NCI-H2107 treated with DMSO at 0.1 percent for 48 hours (cell line): ENCODE data around the gene MXRA8.
"Not testable (repeated sequence)": the region's sequence is repeated elsewhere in the genome, so short reads cannot be mapped to it uniquely, and the experiment has no call there.

Source experiments
- DNase-seq: peaks from one replicate; lab custom pipeline; 2025; ENCODE audit not compliant: unreplicated experiment; lab: John Stamatoyannopoulos, UW

The MXRA8 gene

DNA sequence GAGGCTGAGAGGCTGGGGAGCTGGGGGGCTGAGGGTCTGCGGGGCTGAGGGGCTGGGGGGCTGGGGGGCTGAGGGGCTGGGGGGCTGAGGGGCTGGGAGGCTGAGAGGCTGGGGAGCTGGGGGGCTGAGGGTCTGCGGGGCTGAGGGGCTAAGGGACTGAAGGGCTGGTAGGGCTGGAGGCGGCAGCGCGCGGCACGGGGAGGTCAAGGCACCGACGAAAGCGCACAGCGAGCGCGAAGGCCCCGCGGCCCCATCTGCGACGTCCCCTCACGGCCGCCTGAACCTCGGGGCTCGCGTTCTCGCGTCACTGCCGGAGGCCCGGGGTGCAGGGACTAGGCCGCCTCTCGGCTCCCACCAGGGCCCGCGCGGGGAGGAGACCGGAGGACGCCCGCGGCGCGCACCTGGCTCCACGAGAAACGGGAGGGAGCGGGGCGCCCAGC lies 34.3 kb downstream of the MXRA8 start:
- DNase-seq, result no peak

DNA sequence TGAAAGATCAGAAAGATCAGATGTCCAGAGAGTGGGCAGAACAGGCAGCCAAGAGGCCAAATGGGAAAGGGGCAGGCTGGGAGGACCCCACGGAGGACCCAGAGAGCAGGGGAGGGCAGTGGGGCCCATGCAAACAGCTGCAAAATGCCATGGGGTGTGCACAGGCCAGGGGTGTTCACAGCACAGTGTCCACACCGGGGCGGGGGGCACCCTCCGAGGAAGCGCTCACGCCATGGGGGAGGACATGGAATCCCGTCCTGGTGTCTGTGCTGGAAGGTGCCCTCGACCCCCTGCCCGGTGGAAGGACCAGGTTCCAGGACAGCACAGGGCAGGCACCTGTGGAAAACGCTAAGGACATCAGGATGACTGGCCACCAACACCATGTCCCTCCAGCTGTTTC lies 35.4 kb downstream of the MXRA8 start:
- DNase-seq, result no peak

DNA sequence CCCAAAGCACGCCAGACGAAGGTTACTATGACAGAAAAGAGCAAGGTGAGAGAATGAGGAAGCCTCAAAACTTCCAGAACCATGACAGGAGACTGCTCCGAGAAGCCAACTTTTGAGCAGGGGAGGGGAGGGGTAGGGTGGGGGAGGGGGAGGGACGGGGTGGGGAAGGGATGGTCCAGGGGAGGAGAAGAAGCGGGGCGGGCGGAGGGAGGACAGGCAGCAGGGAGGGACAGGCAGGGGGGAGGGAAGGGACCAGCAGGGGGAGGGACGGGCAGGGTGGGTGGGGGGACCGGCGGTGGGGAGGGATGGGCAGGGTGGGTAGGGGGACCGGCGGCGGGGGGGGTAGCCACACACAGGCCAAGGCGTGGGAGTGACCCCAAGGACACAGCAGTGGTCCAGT lies 35.9 kb downstream of the MXRA8 start:
- DNase-seq, result no peak

DNA sequence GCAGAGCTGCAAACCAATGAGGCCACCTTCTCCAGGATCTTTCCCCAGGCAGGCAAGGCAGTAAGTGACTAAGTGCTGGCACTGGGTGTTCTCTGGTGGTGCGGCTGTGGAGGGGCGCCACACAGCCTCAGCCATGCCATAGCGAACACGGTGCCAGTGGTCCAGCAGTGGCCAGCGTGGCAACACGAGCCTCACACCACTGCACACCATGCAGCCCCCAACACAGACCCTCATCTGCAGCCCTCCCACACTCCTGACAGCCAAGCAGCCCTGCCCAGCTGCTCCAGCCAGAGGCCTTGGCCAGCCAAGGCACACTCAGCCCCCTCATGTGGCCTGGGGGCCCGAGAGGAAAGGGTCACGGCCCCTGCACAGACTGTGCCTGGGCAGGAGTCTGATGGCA lies 36.9 kb downstream of the MXRA8 start:
- no peak for DNase-seq

DNA sequence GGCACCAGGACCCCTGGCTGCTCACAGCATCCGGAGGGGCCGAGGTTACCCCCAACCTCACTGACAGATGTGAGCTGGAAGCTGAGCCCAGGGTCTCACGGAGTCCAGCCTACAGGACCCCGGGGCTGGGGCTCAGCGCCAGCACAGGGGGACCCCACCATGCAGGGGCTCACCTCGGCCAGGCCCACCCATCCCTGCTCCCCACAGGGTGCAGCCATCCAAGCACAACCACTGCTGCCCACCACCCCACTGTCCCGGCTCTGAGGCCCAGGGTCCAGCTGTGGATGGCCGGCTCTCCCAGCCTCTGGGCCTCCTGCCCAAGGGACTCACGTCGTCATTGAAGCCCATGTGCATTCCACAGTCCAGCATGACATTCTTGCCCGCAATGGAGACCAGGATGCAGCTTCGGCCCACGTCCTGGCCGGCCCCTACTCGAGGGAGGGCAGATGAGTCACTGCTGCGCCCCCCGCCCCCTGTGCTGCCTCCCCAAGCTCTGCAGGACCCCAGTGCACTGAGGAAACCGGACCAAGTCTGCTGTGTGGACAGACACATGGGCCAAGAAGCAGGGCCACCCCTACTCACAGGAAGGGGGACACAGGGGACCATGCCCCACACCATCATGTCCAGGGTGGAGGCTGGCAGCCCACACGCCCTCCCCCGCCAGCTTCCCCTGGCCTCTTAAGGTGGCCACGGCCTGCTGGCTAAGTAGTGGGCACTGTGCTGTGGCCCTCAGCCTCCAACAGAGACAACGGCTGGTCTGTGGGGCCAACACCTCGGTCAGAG lies 37.5 kb downstream of the MXRA8 start:
- DNase-seq, result no peak

DNA sequence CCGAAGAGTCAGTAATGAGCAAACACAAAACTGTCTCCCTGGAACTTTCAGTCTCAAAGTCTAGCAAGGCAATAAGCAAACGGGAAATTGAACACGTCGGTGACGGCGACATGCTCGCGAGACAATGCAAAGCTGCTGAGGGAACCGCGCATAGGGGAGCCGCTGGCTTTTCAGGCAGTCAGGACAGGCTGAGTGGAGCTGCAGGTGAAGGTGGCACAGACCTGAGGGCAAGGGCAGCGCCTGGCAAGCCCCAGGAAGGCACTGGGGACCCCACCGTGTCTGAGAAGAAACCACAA lies 38.8 kb downstream of the MXRA8 start:
- no peak for DNase-seq

DNA sequence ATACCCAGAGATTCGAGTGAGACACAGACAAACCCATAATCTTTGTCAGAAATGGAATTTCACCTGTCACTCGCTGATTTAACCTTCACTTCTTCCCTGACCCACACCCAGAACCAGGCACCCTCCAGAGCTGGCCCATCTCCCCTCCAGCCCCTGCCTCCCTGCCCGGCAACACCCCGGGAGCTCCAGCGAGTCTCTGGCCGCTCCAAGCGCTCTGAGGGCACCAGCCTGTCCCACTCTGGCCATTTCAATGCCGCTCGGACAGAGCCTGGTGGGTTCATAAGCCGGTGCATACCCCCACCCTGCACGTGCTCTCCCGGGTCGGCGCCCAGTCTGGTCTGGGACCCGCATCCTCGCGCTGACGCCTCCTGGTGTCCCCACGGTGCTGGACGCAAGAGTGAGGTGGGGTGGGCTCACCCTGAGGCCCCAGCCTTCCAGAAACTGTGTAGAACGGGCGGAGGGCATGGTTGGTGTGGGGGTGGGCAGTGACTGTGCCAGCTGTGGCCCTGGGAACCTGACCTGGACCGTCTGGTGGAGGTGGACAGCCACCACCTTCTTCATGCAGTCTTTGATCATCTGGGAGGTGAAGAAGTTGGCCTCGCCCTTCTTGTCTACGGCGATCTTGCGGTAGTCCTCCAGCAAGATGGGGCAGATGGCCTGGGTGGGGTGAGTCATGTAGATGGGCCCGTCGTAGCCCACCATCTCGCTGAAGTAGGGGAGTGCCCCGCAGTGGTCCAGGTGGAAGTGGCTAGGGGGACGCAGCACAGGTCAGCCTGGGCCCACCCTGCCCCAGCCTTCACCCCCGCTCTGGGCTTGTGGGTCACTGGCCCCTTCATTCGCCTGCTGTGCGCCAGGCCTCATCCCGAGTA lies 39.3 kb downstream of the MXRA8 start:
- DNase-seq, result no peak

DNA sequence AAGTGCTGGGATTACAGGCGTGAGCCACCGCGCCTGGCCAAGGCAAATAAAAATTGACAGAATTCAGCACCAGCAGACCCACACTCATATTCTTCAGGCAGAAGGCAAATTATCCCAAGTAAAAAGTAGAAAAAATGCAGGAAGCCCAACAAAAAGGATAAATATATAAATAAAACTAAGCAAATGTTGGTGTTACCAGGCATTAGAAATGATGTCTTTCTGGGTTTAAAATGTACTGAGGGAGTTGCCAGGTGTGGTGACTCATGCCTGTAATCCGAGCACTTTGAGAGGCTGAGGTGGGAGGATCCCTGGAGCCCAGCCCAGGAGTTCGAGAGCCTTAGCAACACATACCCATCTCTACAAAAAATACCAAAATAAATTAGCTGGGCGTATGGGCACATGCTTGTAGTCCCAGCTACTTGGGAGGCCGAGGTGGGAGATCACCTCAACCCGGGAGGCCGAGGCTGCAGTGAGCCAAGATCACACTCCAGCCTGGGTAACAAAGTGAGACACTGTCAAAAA lies 40.2 kb downstream of the MXRA8 start:
- peak; percentile 4 for DNase-seq

DNA sequence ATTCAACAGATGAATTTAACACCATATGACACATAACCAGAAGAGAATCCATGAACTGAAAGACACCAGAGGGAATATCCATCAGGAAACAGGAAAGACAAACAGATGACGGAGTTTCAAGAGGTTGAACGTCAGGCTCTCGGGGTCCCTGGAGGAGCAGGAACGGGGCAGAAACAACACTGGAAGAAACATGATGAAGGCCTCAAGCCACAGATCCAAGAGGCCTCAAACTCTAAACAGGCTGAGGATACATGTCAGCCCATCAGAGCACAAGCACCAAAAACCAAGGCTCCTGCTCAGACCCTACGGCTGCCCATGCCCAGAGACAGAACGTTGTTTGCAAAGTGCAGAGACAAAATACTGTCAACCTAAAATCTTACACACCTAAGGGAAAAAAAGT lies 40.9 kb downstream of the MXRA8 start:
- no peak for DNase-seq

DNA sequence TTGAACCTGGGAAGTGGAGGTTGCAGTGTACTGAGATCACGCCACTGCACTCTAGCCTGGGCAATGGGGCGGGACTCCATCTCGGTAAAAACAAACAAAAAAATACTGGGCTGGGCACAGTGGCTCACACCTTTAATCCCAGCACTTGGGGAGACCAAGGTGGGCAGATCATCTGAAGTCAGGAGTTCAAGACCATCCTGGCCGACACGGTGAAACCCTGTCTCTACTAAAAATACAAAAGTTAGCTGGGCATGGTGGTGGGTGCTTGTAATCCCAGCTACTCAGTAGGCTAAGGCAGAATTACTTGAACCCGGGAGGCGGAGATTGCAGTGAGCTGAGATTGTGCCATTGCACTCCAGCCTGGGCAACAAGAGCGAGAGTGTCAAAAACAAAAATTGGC lies 42.2 kb downstream of the MXRA8 start:
- not testable (repeated sequence) for DNase-seq

DNA sequence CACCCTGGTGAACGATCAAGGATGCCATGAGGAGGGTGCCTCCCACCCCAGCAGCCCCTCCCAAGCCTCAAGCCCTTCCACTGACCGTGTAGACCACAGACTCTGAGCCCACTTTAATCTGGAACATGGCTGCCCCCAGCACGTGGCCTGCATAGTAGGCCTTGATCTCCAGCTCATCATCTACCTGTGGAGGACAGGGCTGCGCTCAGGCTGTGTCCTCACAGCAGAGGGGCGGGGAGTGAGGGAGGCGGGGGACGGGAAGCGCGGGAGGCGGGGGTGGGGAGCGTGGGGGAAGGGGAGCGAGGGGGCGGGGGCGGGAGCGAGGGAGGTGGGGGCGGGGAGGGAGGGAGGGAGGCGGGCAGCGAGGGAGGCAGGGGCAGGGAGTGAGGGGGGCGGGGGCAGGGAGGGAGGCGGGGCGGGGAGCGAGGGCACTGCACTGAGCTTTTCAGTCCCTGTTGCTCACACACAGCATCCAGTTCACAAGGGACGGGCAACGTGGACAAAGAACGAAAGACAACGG lies 42.9 kb downstream of the MXRA8 start:
- DNase-seq, result no peak

DNA sequence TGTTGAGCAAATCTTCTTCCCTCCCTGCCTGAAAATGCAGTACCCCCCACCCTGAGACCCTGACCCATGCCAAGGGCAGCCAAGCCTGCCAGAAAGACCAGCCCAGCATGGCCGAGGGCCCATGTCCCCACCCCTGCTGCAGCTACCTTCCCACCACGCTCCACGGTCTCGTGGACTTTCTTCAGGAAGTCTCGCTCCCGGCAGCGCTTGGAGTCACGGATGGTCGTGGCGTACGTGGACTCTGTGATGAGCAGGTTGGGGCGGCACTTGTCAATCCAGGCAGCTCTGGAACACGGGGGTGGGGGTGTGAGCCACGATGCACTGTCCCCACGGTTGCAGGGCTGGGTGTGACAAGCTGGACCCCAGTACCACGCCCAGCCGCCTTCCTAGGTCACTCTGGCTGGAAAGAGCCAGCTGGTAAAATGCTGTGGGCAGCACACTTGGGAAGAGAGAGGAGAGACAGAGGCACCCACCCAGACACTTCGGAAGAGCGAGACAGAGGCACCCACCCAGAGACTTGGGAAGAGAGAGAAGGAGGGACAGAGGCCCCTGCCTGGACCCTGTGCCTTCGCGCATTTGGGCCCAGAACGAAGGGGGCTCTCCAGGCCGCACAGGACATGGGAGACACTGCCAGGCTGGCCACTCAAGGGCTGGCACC lies 43.5 kb downstream of the MXRA8 start:
- no peak for DNase-seq

DNA sequence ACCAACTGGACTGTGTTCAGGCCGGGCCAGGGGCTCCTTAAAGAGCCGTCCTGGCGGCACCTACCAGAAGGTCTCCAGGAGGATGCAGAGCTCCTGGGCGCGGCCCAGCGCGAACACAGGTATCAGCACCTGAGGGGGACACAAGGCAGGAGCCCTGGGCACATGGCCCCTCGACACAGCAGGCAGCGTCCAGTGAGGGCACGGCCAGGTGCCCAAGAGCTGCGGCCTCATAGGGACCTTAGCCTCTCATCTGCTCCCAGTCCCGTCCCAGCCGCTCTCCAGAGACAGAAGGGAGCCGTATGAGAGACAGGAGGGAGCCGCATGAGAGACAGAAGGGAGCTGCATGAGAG lies 44.1 kb downstream of the MXRA8 start:
- no peak for DNase-seq

DNA sequence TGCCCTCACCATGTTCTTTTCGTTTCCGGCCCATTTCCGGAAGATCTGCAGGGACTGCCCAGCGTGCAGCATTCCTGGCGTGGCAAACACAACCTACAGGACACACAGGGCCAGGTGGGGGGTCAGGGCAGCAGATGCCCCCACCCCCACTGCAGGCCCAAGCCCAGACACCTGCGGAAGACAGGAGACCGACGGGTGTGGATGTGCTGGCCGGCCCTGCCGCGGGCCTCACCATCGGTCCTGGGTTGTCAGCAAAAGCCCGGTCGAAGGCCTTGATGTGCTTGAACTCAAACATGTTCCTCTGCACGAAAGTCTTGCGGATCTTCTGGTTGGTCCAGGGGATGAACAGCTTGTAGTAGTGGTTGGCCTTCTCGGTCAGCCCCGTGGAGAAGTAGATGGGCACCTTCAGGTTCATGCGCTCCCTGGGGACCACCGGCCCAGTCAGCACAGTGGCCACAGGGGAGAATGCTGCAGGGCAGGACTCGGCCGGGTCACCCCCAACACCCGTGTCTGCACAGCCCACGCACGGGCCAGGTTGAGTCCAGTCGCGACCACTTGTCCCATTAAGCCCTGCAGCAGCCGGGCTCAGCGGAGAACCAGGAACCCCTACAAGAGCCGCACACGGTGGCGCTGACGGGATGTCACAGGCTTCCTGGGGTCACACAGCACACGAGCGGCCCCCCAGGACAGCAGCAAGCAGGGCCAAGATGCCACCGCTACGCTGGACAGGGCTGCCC lies 44.7 kb downstream of the MXRA8 start:
- DNase-seq, result no peak

DNA sequence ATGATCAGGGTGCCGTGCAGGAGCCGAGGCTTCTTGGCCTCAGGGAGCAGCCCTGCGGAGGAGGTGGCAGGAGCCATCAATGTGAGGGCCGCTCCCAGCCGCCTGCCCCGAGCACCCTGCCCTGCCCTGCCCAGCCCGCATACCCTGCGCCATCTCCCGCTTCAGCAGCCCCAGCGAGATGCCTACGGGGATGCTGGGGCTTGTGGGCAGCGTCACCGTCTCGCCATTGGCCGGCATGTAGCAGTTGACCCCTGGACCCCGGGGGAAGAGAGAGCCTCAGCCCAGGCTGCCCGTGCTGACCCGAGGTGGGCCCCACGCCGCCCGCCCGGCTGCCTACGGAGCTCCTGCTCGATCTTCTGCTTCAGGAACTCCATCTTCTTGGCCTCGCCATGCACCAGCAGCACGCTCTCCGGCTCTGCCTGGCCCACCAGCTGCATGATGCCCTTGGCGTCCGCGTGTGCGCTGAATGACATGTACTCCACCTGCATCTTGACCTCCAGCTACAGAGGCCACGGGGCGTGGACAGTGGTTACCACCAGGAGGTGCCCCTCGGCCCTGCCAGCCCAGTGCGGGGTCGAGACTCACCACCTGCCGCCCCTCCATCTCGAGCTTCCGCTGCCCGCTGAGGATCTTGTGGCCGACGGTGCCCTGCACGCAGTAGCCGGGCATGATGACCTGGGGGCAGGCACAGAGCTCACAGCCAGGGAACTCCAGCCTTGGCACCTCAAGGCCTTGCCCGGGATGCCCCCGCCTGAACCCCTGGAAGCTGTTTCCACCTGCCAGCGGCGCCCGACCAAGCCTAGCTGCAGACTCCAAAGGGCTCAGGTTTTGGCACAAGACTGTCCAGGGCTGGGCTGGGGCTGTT lies 45.7 kb downstream of the MXRA8 start:
- DNase-seq, result no peak

DNA sequence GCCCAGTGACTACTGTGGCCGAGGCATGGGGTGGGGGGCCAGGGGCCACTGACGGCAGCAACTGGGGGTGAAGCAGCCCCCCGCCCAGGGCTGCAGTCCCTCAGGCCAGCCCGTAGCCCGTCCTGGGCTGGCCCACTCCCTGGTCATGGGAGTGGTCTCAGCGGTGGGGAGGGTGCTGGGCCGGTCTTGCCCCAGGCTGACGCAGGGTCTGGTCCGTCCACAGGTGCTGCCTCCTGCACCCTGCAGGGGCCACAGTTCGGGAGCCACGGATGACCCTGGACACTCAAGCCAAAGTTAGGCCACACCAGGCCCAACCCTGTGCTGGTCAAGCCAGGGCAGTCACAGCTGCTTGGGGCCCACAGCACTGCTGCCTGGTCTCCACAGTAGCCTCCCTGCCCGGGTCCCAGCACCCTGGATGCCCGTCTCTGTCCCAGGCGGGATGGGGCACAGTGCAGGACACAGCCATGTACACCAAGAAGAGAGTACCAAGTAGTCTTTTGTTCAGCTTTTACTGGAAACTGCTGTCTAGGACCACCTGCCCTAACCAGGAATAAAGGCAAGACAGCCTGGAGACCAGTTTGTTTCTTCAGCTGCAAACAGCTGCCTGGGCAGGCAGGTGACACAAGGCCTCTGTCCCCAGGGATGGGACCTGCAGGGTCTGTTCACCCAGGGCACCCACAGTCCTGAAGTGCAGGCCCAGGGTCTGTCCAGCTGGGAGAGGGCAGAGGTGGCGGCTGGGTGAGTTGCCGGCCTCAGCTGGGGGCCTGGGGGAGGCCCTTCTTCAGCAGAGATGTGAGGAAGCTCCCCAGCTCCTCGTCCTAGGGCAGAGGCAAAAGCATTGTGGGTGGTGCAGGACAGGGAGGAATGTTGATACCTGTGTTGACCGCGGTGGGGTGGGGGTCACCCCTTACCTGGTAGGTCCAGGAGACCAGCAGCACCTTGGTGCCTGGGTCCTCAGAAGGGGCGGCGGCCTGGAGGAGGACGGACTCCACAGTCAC lies 46.9 kb downstream of the MXRA8 start:
- DNase-seq, result no peak

DNA sequence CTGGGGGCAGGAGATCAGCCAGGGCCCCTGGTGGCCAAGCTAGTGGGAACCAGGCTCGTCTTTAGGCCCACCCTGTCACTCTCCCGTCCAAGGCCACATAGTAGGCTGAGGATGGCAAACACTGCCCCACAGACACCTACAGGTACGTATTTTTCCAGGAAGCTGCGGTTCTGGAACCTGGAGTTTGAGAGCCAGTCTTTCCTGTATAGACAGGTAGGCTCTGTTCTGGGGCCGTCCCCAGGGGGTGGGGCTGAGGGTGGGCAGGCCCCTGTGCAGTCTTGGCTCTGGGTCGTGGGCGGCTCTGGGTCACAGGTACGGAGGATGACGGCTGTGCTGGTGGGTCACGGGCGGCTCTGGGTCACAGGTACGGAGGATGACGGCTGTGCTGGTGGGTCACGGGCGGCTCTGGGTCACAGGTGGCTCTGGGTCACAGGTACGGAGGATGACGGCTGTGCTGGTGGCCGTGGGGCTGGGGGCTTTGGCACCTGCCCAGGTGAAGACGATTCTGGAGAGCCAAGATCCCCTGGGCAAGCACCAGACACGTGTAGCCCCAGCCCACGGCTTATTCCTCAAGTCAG lies 47.8 kb downstream of the MXRA8 start:
- DNase-seq, result no peak

DNA sequence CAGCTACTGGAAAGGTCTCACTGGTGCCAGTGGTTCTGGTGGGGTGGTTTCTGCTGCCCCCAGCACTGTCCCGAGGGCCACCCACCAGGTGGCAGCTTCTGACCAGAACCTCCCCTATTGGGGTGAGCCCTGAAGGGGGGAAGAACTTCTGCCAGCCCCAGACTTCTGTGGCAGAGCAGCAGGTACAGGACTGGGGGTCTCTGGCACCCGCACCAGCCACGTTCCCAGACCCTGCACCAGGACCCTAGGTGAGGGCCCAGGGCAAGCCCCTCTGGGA lies 48.3 kb downstream of the MXRA8 start:
- DNase-seq, result no peak
